Hepatocyte (in vitro differentiated cells): ENCODE data around the gene APBB2. TPM values are rescaled to one million over a fixed set of nuclear protein-coding genes. Genes with fewer than 3 reads are reported as not detected.

Experiments used
- DNase-seq: peaks from one replicate; pipeline ENCODE4 v3.0.0-alpha.2; 2016; ENCODE audit warnings: low spot score
- H2AFZ ChIP-seq: fragments of 200-600 bp; sonication (generic); 2 replicates; pipeline ENCODE4 v1.6.0; 2016; ENCODE audit warnings: antibody characterized with exemption, mild to moderate bottlenecking
- H3K27ac ChIP-seq: fragments of 200-600 bp; sonication (generic); 2 replicates; pipeline ENCODE4 v1.5.1; 2016; ENCODE audit warnings: mild to moderate bottlenecking
- H3K27me3 ChIP-seq: fragments of 200-600 bp; sonication (generic); 2 replicates; pipeline ENCODE4 v1.6.1; 2016
- H3K36me3 ChIP-seq: fragments of 200-600 bp; sonication (generic); replicated peaks from 2 replicates; pipeline ENCODE4 v1.5.1; 2016; ENCODE audit warnings: low read depth; ENCODE audit not compliant: insufficient read depth
- H3K4me1 ChIP-seq: fragments of 200-600 bp; sonication (generic); 2 replicates; pipeline ENCODE4 v1.5.1; 2016; ENCODE audit warnings: mild to moderate bottlenecking, moderate library complexity; ENCODE audit not compliant: insufficient read depth
- H3K4me2 ChIP-seq: fragments of 200-600 bp; sonication (generic); 2 replicates; pipeline ENCODE4 v1.6.0; 2016
- H3K4me3 ChIP-seq: fragments of 200-600 bp; sonication (generic); 2 replicates; pipeline ENCODE4 v1.5.1; 2016; ENCODE audit warnings: mild to moderate bottlenecking
- H3K79me2 ChIP-seq: fragments of 200-600 bp; sonication (generic); 2 replicates; pipeline ENCODE4 v1.6.0; 2017; ENCODE audit warnings: mild to moderate bottlenecking
- H3K9me2 ChIP-seq: fragments of 200-600 bp; sonication (generic); replicated peaks from 2 replicates; pipeline ENCODE4 v1.6.0; 2017; ENCODE audit warnings: mild to moderate bottlenecking; ENCODE audit not compliant: insufficient read depth
- H3K9me3 ChIP-seq: fragments of 200-600 bp; sonication (generic); 2 replicates; pipeline ENCODE4 v1.5.1; 2016; ENCODE audit warnings: low read depth, mild to moderate bottlenecking
- H4K20me1 ChIP-seq: fragments of 200-600 bp; sonication (generic); 2 replicates; pipeline ENCODE4 v1.6.0; 2016; ENCODE audit warnings: mild to moderate bottlenecking; ENCODE audit not compliant: insufficient read depth, poor library complexity, severe bottlenecking
- EZH2 ChIP-seq: fragments of 200-600 bp; sonication (generic); IDR thresholded peaks from 2 replicates; pipeline ENCODE4 v1.6.1; 2016; ENCODE audit warnings: antibody characterized with exemption, mild to moderate bottlenecking, borderline replicate concordance
- EZH2phosphoT487 ChIP-seq: fragments of 200-600 bp; sonication (generic); IDR thresholded peaks from one replicate; pipeline ENCODE4 v1.6.1; 2018; ENCODE audit warnings: antibody characterized with exemption, mild to moderate bottlenecking, low read depth, moderate library complexity; ENCODE audit not compliant: unreplicated experiment, severe bottlenecking
- WGBS: methylation state at CpG from one replicate; pipeline ENCODE4 v1.1.6; 2016; ENCODE audit warnings: low lambda C conversion rate; ENCODE audit errors: missing lambda C conversion rate; 5-methylcytosine and 5-hydroxymethylcytosine counted together
- polyA plus RNA-seq: library from polyadenylated mRNA; unstranded; fragments of >200 nt; fragmentation: Nextera tagmentation; extraction: Ambion mirVana; gene quantifications from 2 replicates; pipeline ENCODE4 v1.2.1, GENCODE V29; 2016
- total RNA-seq: library from RNA; depleted of rRNA; stranded (reverse); fragments of >200 nt; gene quantifications from 2 replicates; pipeline ENCODE4 v1.2.3, GENCODE V29; 2014
- TF ChIP-seq, protein P1 (sequence below): fragments of 200-600 bp; sonication (generic); IDR thresholded peaks from 2 replicates; pipeline ENCODE4 v1.5.1; 2016; ENCODE audit warnings: antibody characterized with exemption, mild to moderate bottlenecking; ENCODE audit not compliant: poor library complexity

Gene APBB2
- total and polyA plus RNA-seq, 2 experiments from 2014 or later, result 23.4 to 47.5 TPM

DNA sequence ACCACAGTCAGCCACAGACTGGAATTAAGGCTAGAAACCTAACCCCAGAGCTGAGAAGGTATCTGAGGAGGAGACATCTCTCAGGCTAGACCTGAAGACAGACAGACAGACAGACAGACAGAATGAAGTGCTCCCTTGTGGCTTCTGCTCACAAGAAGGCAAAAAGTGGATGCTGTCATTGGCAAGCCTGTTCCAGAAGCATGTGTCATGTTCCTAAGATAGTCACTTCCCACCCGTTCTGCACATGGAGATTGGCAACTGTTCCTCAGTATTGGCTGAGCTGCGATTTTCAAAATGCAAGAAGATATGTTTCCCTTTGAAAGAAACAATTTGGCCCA is 298.2 kb downstream of the APBB2 start:
- no peak overlapping the region for H2AFZ ChIP-seq
- 94% methylated on average over 2 of the region's 2 CpGs for WGBS
- no peaks in the 10 kb centered on the region for H3K9me2 ChIP-seq
- no peak overlapping the region for H3K4me3 ChIP-seq
- no peaks in the 10 kb centered on the region for H3K36me3 ChIP-seq
- H3K27me3 ChIP-seq, result no peaks in the 10 kb centered on the region
- H4K20me1 ChIP-seq, result no peaks in the 10 kb centered on the region
- H3K4me2 ChIP-seq, result no peak overlapping the region
- H3K27ac ChIP-seq, result no peak overlapping the region
- H3K79me2 ChIP-seq, result no peaks in the 10 kb centered on the region
- TF ChIP-seq EZH2phosphoT487 (no peak), EZH2 (no peak)
- TF ChIP-seq, protein P1, sequence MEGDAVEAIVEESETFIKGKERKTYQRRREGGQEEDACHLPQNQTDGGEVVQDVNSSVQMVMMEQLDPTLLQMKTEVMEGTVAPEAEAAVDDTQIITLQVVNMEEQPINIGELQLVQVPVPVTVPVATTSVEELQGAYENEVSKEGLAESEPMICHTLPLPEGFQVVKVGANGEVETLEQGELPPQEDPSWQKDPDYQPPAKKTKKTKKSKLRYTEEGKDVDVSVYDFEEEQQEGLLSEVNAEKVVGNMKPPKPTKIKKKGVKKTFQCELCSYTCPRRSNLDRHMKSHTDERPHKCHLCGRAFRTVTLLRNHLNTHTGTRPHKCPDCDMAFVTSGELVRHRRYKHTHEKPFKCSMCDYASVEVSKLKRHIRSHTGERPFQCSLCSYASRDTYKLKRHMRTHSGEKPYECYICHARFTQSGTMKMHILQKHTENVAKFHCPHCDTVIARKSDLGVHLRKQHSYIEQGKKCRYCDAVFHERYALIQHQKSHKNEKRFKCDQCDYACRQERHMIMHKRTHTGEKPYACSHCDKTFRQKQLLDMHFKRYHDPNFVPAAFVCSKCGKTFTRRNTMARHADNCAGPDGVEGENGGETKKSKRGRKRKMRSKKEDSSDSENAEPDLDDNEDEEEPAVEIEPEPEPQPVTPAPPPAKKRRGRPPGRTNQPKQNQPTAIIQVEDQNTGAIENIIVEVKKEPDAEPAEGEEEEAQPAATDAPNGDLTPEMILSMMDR, result no peak
- H3K4me1 ChIP-seq, result peaks cover 5% of the 10 kb centered on the region
- no peaks in the 10 kb centered on the region for H3K9me3 ChIP-seq
- DNase-seq, result no peak

DNA sequence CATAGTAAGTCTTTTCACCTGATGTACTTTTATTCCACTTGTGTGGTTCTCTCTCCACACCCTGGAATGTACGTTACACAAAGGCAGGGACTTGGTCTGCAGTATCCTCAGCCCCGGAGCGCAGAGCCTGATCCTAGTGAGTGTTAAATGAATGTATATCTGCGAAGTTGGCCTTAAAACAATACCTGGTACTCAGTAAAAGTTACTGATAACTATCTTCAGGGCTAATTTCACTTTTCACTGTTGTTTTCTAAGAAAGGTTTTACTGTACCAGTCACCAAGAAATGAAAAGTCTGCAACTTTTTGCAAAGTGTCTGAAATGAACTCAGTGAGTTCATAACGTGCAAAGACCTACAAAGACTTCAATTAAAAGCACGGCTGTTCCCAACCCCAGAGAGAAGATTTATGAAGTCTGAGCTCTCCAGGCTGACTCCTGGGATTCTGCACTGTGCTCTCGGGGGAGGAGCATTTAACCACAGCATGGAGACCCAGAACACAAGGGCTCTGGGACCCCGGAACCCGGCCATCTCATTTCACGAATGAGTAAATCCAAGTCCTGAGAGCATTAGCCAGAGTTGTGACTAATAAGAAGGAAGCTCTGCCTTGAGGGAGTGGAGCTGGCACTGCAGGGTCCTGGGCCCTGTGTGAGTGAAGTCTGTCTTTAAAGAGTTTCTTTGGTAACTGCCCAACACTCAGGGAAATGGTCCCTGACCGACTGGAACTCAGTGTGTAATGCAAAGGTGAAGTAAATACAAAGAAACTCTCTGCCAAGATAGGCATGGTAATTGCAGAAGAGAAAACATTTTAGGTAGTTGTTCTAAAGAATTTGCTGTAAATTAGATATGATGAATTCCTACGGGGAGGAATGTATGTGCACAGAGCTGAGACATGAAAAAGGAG is 298.8 kb downstream of the APBB2 start:
- H3K4me2 ChIP-seq, result no peak overlapping the region
- no peak for DNase-seq

DNA sequence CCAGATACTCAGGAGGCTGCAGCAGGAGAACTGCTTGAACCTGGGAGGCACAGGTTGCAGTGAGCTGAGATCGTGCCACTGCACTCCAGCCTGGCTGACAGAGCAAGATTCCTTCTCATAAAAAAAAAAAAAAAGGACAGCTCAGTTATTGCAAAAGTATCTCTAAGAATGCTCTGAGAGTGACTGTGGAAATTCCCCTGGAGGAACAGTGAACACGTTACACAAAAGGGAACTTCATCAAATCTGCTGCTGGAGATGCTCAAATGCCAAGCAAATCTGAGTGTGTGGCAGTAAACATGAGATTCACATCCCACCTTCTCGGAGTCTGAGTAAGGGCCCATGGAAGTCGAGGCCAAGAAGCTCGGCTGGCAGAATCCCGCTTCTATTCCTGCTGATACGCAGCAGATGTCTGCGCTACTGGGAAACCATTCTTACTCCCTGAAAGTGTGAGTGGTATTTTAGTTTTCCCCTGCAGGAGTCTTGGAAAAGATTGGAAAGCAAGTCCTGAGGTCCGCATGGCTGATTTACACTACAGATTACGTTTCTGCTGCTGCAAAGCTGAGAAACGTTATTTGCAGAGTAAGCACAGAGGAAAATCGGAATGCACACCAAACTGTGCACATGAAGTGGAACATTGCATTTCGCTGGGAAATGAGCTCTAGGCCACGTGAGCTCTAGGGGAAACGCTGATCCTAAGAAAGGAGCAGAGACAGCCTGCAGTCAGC is 301.7 kb downstream of the APBB2 start:
- H2AFZ ChIP-seq, result no peak overlapping the region
- no peaks in the 10 kb centered on the region for H3K9me3 ChIP-seq
- H3K79me2 ChIP-seq, result no peaks in the 10 kb centered on the region
- no peak overlapping the region for H3K4me2 ChIP-seq
- no peaks in the 10 kb centered on the region for H3K9me2 ChIP-seq
- H3K4me1 ChIP-seq, result peaks cover 5% of the 10 kb centered on the region
- WGBS, result 84% methylated on average over 15 of the region's 15 CpGs
- no peak for TF ChIP-seq EZH2phosphoT487
- TF ChIP-seq, protein P1, result no peak
- no peak for TF ChIP-seq EZH2
- no peaks in the 10 kb centered on the region for H4K20me1 ChIP-seq
- no peak for DNase-seq
- peak overlapping the region; percentile 40 for H3K27ac ChIP-seq
- no peaks in the 10 kb centered on the region for H3K36me3 ChIP-seq
- no peaks in the 10 kb centered on the region for H3K27me3 ChIP-seq
- no peak overlapping the region for H3K4me3 ChIP-seq

More for the DNA sequence above, 298.8 kb downstream of the APBB2 start:
- no peaks in the 10 kb centered on the region for H4K20me1 ChIP-seq
- no peaks in the 10 kb centered on the region for H3K27me3 ChIP-seq
- H3K9me3 ChIP-seq, result no peaks in the 10 kb centered on the region
- 68% methylated on average over 12 of the region's 12 CpGs for WGBS
- no peaks in the 10 kb centered on the region for H3K79me2 ChIP-seq
- H3K9me2 ChIP-seq, result no peaks in the 10 kb centered on the region
- TF ChIP-seq EZH2, result no peak
- no peak for TF ChIP-seq EZH2phosphoT487
- TF ChIP-seq, protein P1, result no peak
- no peaks in the 10 kb centered on the region for H3K36me3 ChIP-seq
- H3K27ac ChIP-seq, result no peak overlapping the region
- H2AFZ ChIP-seq, result no peak overlapping the region
- peaks cover 5% of the 10 kb centered on the region for H3K4me1 ChIP-seq
- no peak overlapping the region for H3K4me3 ChIP-seq
